CD14-positive monocyte (primary cell): ENCODE data around the gene PPP1R15A. TPM values are rescaled to one million over a fixed set of nuclear protein-coding genes. Genes with fewer than 3 reads are reported as not detected.

Experiments used
- DNase-seq, 3 donors: peaks; one replicate each; pipeline ENCODE4 v3.0.0-alpha.2; 2011 to 2022
- H2AFZ ChIP-seq: 2 replicates; pipeline ENCODE4 v1.6.0; 2012; ENCODE audit warnings: mild to moderate bottlenecking, low read depth, low read length, inconsistent platforms; ENCODE audit not compliant: insufficient read depth, poor library complexity, severe bottlenecking
- H3K27ac ChIP-seq, 2 donors: 1 replicate in 1 of 2; 2 replicates in 1 of 2; pipeline ENCODE4 v1.5.1; 2012 to 2013; ENCODE audit warnings: low read length in 2 of 2, control low read depth in 1 of 2, inconsistent platforms in 1 of 2, low read depth in 1 of 2, mild to moderate bottlenecking in 1 of 2
- H3K27me3 ChIP-seq, 2 donors: one replicate each; pipeline versions ENCODE4 v1.6.0 to v1.6.1; 2011 to 2013; ENCODE audit warnings: low read length in 2 of 2; ENCODE audit not compliant: control insufficient read depth in 2 of 2, insufficient read depth in 2 of 2
- H3K36me3 ChIP-seq, 2 donors: replicated peaks in 1 of 2; 1 replicate in 1 of 2; 2 replicates in 1 of 2; pipeline versions ENCODE4 v1.5.1 to v1.6.1; 2012 to 2013; ENCODE audit warnings: low read length in 2 of 2, control low read depth in 1 of 2, inconsistent platforms in 1 of 2, mild to moderate bottlenecking in 1 of 2; ENCODE audit not compliant: insufficient read depth in 2 of 2, control insufficient read depth in 1 of 2
- H3K4me1 ChIP-seq, 2 donors: 1 replicate in 1 of 2; 2 replicates in 1 of 2; pipeline versions ENCODE4 v1.5.1 to v1.6.1; 2012 to 2013; ENCODE audit warnings: low read length in 2 of 2, control low read depth in 1 of 2, inconsistent platforms in 1 of 2, mild to moderate bottlenecking in 1 of 2, moderate library complexity in 1 of 2; ENCODE audit not compliant: insufficient read depth in 2 of 2, control insufficient read depth in 1 of 2
- H3K4me2 ChIP-seq: replicated peaks from 2 replicates; pipeline ENCODE3; 2012; ENCODE audit warnings: low read length, moderate library complexity, mild to moderate bottlenecking; ENCODE audit not compliant: poor library complexity, severe bottlenecking; ENCODE audit errors: extremely low read depth
- H3K4me3 ChIP-seq, 3 experiments: fragments of 200-600 bp in 1 of 3; sonication (generic) in 1 of 3; replicated peaks in 1 of 3; 1 replicate in 2 of 3; 2 replicates in 1 of 3; pipeline ENCODE4 v1.5.1; 2011 to 2013; ENCODE audit warnings: low read length in 3 of 3, mild to moderate bottlenecking in 3 of 3, control low read depth in 2 of 3, low read depth in 2 of 3, inconsistent platforms in 1 of 3, moderate library complexity in 1 of 3
- H3K79me2 ChIP-seq: 2 replicates; pipeline ENCODE4 v1.6.0; 2012; ENCODE audit warnings: mild to moderate bottlenecking, control low read depth, inconsistent platforms, low read length, moderate library complexity; ENCODE audit not compliant: insufficient read depth
- H3K9ac ChIP-seq: 2 replicates; pipeline ENCODE4 v1.6.0; 2017; ENCODE audit warnings: low read length, mild to moderate bottlenecking; ENCODE audit not compliant: insufficient read depth, poor library complexity, severe bottlenecking
- H3K9me3 ChIP-seq, 2 donors: replicated peaks in 1 of 2; 1 replicate in 1 of 2; 2 replicates in 1 of 2; pipeline versions ENCODE4 v1.5.1 to v1.6.1; 2012 to 2013; ENCODE audit warnings: low read length in 2 of 2, control low read depth in 1 of 2; ENCODE audit not compliant: control insufficient read depth in 1 of 2, insufficient read depth in 1 of 2
- H4K20me1 ChIP-seq: 2 replicates; pipeline ENCODE4 v1.6.0; 2012; ENCODE audit warnings: mild to moderate bottlenecking, low read length, control low read depth, moderate library complexity; ENCODE audit not compliant: insufficient read depth
- H3K27ac Mint-ChIP-seq, 7 donors: one replicate each; pipeline ENCODE4 v1.8.0; 2020; ENCODE audit warnings: mild to moderate bottlenecking in 7 of 7, mixed read lengths in 7 of 7, moderate library complexity in 6 of 7, inconsistent platforms in 2 of 7
- H3K27me3 Mint-ChIP-seq, 3 donors: one replicate each; pipeline ENCODE4 v1.8.0; 2021 to 2022; ENCODE audit warnings: low read depth in 3 of 3, mild to moderate bottlenecking in 3 of 3, mixed read lengths in 3 of 3, moderate library complexity in 3 of 3, inconsistent platforms in 1 of 3
- H3K36me3 Mint-ChIP-seq, 2 donors: one replicate each; pipeline ENCODE4 v1.8.0; 2020; ENCODE audit warnings: mixed read lengths in 2 of 2, inconsistent platforms in 1 of 2, mild to moderate bottlenecking in 1 of 2
- H3K4me1 Mint-ChIP-seq: one replicate; pipeline ENCODE4 v1.8.0; 2020; ENCODE audit warnings: mild to moderate bottlenecking, mixed read lengths
- H3K4me3 Mint-ChIP-seq, 2 donors: one replicate each; pipeline ENCODE4 v1.8.0; 2020; ENCODE audit warnings: mild to moderate bottlenecking in 2 of 2, mixed read lengths in 2 of 2, moderate library complexity in 1 of 2
- H3K9me3 Mint-ChIP-seq, 7 donors: one replicate each; pipeline ENCODE4 v1.8.0; 2020 to 2022; ENCODE audit warnings: mixed read lengths in 7 of 7, mild to moderate bottlenecking in 6 of 7, moderate library complexity in 6 of 7, inconsistent platforms in 2 of 7
- CTCF ChIP-seq: fragments of 200-600 bp; IDR thresholded peaks from one replicate; pipeline ENCODE4 v1.8.0; 2022; ENCODE audit warnings: antibody characterized with exemption, mild to moderate bottlenecking
- WGBS: methylation state at CpG from one replicate; pipeline ENCODE4 v1.1.5; 2013; ENCODE audit warnings: missing lambda C conversion rate; ENCODE audit not compliant: insufficient coverage; 5-methylcytosine and 5-hydroxymethylcytosine counted together
- intact Hi-C, 2 donors: fragments of 100-400 bp; cut with micrococcal nuclease; formaldehyde crosslinking; loops; one replicate each; pipeline versions ENCODE4 v1.15.0 to v1.15.1; 2023
- polyA plus RNA-seq, 3 donors: library from polyadenylated mRNA; depleted of rRNA in 1 of 3; unstranded in 2 of 3; stranded (reverse) in 1 of 3; fragments of 300-500 nt in 2 of 3; fragments of >200 nt in 1 of 3; fragmentation: Illumina TruSeq in 2 of 3; gene quantifications; 1 replicate in 2 of 3; 2 replicates in 1 of 3; pipeline ENCODE4 v1.2.3, GENCODE V29; 2012 to 2021

PPP1R15A gene
- polyA plus RNA-seq, 3 donors, result 127 to 745 (median 169) TPM

- WGBS, result no CpG with 5 or more reads among the region's 7 CpGs
- peaks cover 0 to 2% (median 0%) of the 10 kb centered on the region in 3 donors for H3K27me3 Mint-ChIP-seq
- peaks cover 0 to 3% (median 0%) of the 10 kb centered on the region in 7 donors for H3K9me3 Mint-ChIP-seq
- no peak overlapping the region for H3K9ac ChIP-seq
- H3K27ac ChIP-seq, result no peak overlapping the region
- DNase-seq, result no peak
- no peak overlapping the region for H3K4me2 ChIP-seq
- H4K20me1 ChIP-seq, result no peaks in the 10 kb centered on the region
- H3K36me3 ChIP-seq, result no peaks in the 10 kb centered on the region
- peaks cover 0 to 7% of the 10 kb centered on the region in 2 donors for H3K4me1 ChIP-seq
- no peaks in the 10 kb centered on the region for H3K79me2 ChIP-seq
- H3K27me3 ChIP-seq, result no peaks in the 10 kb centered on the region
- intact Hi-C loops, result no loop called here
- H3K27ac Mint-ChIP-seq, result no peak overlapping the region
- H3K36me3 Mint-ChIP-seq, result no peaks in the 10 kb centered on the region
- H3K4me3 Mint-ChIP-seq, result no peak overlapping the region
- H3K9me3 ChIP-seq, result no peaks in the 10 kb centered on the region
- no peak overlapping the region for H3K4me3 ChIP-seq
- H3K4me1 Mint-ChIP-seq, result peaks cover 2% of the 10 kb centered on the region
- peak overlapping the region; percentile 29 for H2AFZ ChIP-seq
- no peak for TF ChIP-seq CTCF
Observed at GRCh38 chr19:48854103-48854502, 18.1 kb upstream of the PPP1R15A start.

DNA sequence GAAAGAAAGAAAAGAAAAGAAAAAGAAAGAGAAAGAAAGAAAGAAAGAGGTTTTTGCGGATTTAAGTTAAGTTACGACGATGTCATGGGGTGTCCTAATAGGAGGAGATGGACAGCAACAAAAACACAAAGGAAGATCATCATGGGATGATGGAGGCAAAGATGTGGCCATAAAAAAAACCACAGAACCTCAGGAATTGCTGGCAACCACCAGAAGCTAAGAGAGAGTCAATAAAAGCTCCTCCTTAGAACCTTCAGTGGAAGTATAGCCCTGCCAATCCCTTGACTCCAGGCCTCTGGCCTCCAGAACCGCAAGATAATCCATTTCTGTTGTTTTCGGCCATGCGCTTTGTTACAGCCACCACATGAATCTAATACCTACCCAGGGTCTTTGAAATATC is 15.3 kb upstream of the PPP1R15A start:
- Histone ChIP-seq H3K4me3 (no peak overlapping the region), H3K9ac (no peak overlapping the region), H3K27me3 (no peaks in the 10 kb centered on the region), H3K4me2 (no peak overlapping the region), H2AFZ (no peak overlapping the region), H4K20me1 (no peaks in the 10 kb centered on the region), H3K27ac (no peak overlapping the region), H3K9me3 (no peaks in the 10 kb centered on the region), H3K79me2 (no peaks in the 10 kb centered on the region), H3K4me1 (peaks cover 0 to 12% of the 10 kb centered on the region in 2 donors), H3K36me3 (no peaks in the 10 kb centered on the region)
- TF ChIP-seq CTCF, result no peak
- WGBS, result 80% methylated on average over 1 of the region's 6 CpGs
- H3K4me1 Mint-ChIP-seq, result peaks cover 9% of the 10 kb centered on the region
- no peak overlapping the region for H3K4me3 Mint-ChIP-seq
- DNase-seq, result no peak
- no peak overlapping the region for H3K27ac Mint-ChIP-seq
- peaks cover 0 to 3% (median 0%) of the 10 kb centered on the region in 7 donors for H3K9me3 Mint-ChIP-seq
- H3K36me3 Mint-ChIP-seq, result no peaks in the 10 kb centered on the region
- peaks cover 0 to 4% (median 1%) of the 10 kb centered on the region in 3 donors for H3K27me3 Mint-ChIP-seq
- intact Hi-C loops, result no loop called here
